Measurements from ENCODE around the gene MEP1B.

GRCh38 chr18:32156855-32157254 is 33.0 kb upstream of the MEP1B start:
- TF ChIP-seq CTCF (IDR thresholded peaks at IDR 0.05) (no peak), FOXM1 (IDR thresholded peaks at IDR 0.05; ENCODE audit: low read depth) (no peak), POLR2AphosphoS5 (IDR thresholded peaks at IDR 0.05; ENCODE audit: low read depth, low read length) (no peak), TAF1 (IDR thresholded peaks at IDR 0.05; ENCODE audit: borderline replicate concordance, low read depth, low read length) (no peak), RAD21 (IDR thresholded peaks at IDR 0.05; ENCODE audit: low read length) (no peak), MXI1 (IDR thresholded peaks at IDR 0.05; ENCODE audit: low read depth, low read length) (no peak), PBX3 (IDR thresholded peaks at IDR 0.05) (no peak), SMC3 (IDR thresholded peaks at IDR 0.05; ENCODE audit: low read depth, low read length) (no peak), EZH2phosphoT487 (IDR thresholded peaks at IDR 0.05; ENCODE audit: borderline replicate concordance, low read depth) (no peak), SIN3A (IDR thresholded peaks at IDR 0.05; ENCODE audit: borderline replicate concordance, low read depth, low read length) (no peak)

Data from SK-N-SH (cell line).